Mucosa of descending colon (tissue), 3 donors: ENCODE results near the gene ALPK3. TPM values are rescaled to one million over a fixed set of nuclear protein-coding genes. Genes with fewer than 3 reads are reported as not detected.
A peak's percentile ranks its signal among the peaks of the same experiment; 100 is the strongest.

ENCODE experiments used
- ATAC-seq: fragments of 200-7000 bp; cut with Tn5 transposase; one replicate; pipeline ENCODE4 v1.9.1; 2020; ENCODE audit warnings: mild to moderate bottlenecking, moderate library complexity
- DNase-seq, 3 donors: peaks; one replicate each; pipeline ENCODE4 v3.0.0-alpha.2; 2020
- H3K36me3 ChIP-seq: fragments of 200-600 bp; one replicate; pipeline ENCODE4 v1.8.0; 2021; ENCODE audit warnings: low read depth, mild to moderate bottlenecking
- H3K4me1 ChIP-seq: fragments of 200-600 bp; one replicate; pipeline ENCODE4 v1.8.0; 2021; ENCODE audit warnings: low read depth, mild to moderate bottlenecking
- H3K4me3 ChIP-seq: fragments of 200-600 bp; one replicate; pipeline ENCODE4 v1.8.0; 2021; ENCODE audit warnings: mild to moderate bottlenecking
- H3K9me3 ChIP-seq: fragments of 200-600 bp; one replicate; pipeline ENCODE4 v1.8.0; 2021; ENCODE audit warnings: mild to moderate bottlenecking
- CTCF ChIP-seq: fragments of 200-600 bp; IDR thresholded peaks from one replicate; pipeline ENCODE4 v1.8.0; 2022; ENCODE audit warnings: antibody characterized with exemption, mild to moderate bottlenecking
- intact Hi-C, 2 donors: fragments of 100-400 bp; cut with DNase I in 1 of 2; cut with micrococcal nuclease in 1 of 2; formaldehyde crosslinking; loops; one replicate each; pipeline versions ENCODE4 v1.11.0 to v1.11.1; 2022; cut with DNase I, micrococcal nuclease
- total RNA-seq, 3 donors: library from RNA; stranded (reverse); fragmentation: NEBNext Ultra II Directional in 2 of 3; extraction: Animal tissue kit (Norgen Biotek cat#: 25700) in 2 of 3; gene quantifications; one replicate each; pipeline versions ENCODE4 v1.2.1 to v1.2.4, GENCODE V29; 2021 to 2023
- donor health status: DM: no; HTN: no; CAD: no; lungs with moderate emphysema.
- donor health status: DM: no; HTN: no; CAD: no.
- donor health status: DM: no; HTN: yes; CAD: no.

The ALPK3 gene
- total RNA-seq, 3 donors from 2014 or later = 1.3 to 15.3 (median 1.9) TPM

GRCh38 chr15:84857418-84858004, 40.4 kb downstream of the ALPK3 start:
- TF ChIP-seq CTCF = no peak
- DNase-seq (no peak), ATAC-seq (no peak)
- no peaks in the 10 kb centered on the region for H3K9me3 ChIP-seq
- no peaks in the 10 kb centered on the region for H3K36me3 ChIP-seq
- H3K4me1 ChIP-seq = no peaks in the 10 kb centered on the region
- no peak overlapping the region for H3K4me3 ChIP-seq
- intact Hi-C loops = no loop called here

- intact Hi-C loops = no loop called here
- no peak for TF ChIP-seq CTCF
- no peaks in the 10 kb centered on the region for H3K4me1 ChIP-seq
- ATAC-seq (no peak), DNase-seq (no peak)
- H3K4me3 ChIP-seq = no peak overlapping the region
- H3K9me3 ChIP-seq = no peaks in the 10 kb centered on the region
- no peaks in the 10 kb centered on the region for H3K36me3 ChIP-seq
These were observed 41.1 kb downstream of the ALPK3 start for GRCh38 chr15:84858231-84858630.

GRCh38 chr15:84859144-84859543, 42.0 kb downstream of the ALPK3 start:
- Histone ChIP-seq H3K4me1 (no peaks in the 10 kb centered on the region), H3K4me3 (no peak overlapping the region), H3K36me3 (no peaks in the 10 kb centered on the region), H3K9me3 (no peaks in the 10 kb centered on the region)
- DNase-seq (peak in 1 of 3 donors; percentile 25), ATAC-seq (peak; percentile 72)
- no peak for TF ChIP-seq CTCF
- intact Hi-C loops = no loop called here

GRCh38 chr15:84859651-84860050, 42.5 kb downstream of the ALPK3 start:
- DNase-seq = no peak
- ATAC-seq = no peak
- Histone ChIP-seq H3K36me3 (no peaks in the 10 kb centered on the region), H3K4me3 (no peak overlapping the region), H3K4me1 (no peaks in the 10 kb centered on the region), H3K9me3 (no peaks in the 10 kb centered on the region)
- intact Hi-C loops = no loop called here
- TF ChIP-seq CTCF = no peak

GRCh38 chr15:84861781-84862180, 44.6 kb downstream of the ALPK3 start:
- no peak for DNase-seq
- Histone ChIP-seq H3K9me3 (no peaks in the 10 kb centered on the region), H3K4me1 (no peaks in the 10 kb centered on the region), H3K36me3 (no peaks in the 10 kb centered on the region), H3K4me3 (no peak overlapping the region)
- ATAC-seq = no peak
- intact Hi-C loops = no loop called here
- TF ChIP-seq CTCF = no peak
